ENCODE measurements around the gene KLHL17.
"Not testable (repeated sequence)": the region's sequence is repeated elsewhere in the genome, so short reads cannot be mapped to it uniquely, and the experiment has no call there.

Gene KLHL17

GRCh38 chr1:1003618-1004419 is 43.4 kb downstream of the KLHL17 start:
- no peak for DNase-seq

GRCh38 chr1:1004420-1004779 is 44.0 kb downstream of the KLHL17 start:
- DNase-seq: no peak

GRCh38 chr1:1004780-1005697 is 44.7 kb downstream of the KLHL17 start:
- no peak for DNase-seq

- no peak for DNase-seq
Observed at GRCh38 chr1:1005774-1006304, 45.5 kb downstream of the KLHL17 start.

- DNase-seq: no peak
Observed at GRCh38 chr1:1006305-1007159, 46.1 kb downstream of the KLHL17 start.

- not testable (repeated sequence) for DNase-seq
Observed at GRCh38 chr1:1010131-1010530, 49.7 kb downstream of the KLHL17 start.

GRCh38 chr1:1011396-1011949 is 51.1 kb downstream of the KLHL17 start:
- no peak for DNase-seq

- not testable (repeated sequence) for DNase-seq
Observed at GRCh38 chr1:1012736-1013104, 52.3 kb downstream of the KLHL17 start.

GRCh38 chr1:1013105-1013921 is 52.9 kb downstream of the KLHL17 start, which contains the start of gene ISG15:
Gene ISG15 (plus strand): TSS chr1:1013497. CDS start chr1:1013574, 77 bp downstream.
- DNase-seq: peak; percentile 73

- DNase-seq: peak; percentile 28
Observed at GRCh38 chr1:1013922-1014648, 53.7 kb downstream of the KLHL17 start.

- no peak for DNase-seq
Observed at GRCh38 chr1:1014799-1015681, 54.7 kb downstream of the KLHL17 start.
